Measurements from ENCODE around the gene GLIPR2. TPM values are rescaled to one million over a fixed set of nuclear protein-coding genes. Genes with fewer than 3 reads are reported as not detected.

Gene GLIPR2
- polyA plus RNA-seq, 3 donors, result 213 to 528 (median 520) TPM

DNA sequence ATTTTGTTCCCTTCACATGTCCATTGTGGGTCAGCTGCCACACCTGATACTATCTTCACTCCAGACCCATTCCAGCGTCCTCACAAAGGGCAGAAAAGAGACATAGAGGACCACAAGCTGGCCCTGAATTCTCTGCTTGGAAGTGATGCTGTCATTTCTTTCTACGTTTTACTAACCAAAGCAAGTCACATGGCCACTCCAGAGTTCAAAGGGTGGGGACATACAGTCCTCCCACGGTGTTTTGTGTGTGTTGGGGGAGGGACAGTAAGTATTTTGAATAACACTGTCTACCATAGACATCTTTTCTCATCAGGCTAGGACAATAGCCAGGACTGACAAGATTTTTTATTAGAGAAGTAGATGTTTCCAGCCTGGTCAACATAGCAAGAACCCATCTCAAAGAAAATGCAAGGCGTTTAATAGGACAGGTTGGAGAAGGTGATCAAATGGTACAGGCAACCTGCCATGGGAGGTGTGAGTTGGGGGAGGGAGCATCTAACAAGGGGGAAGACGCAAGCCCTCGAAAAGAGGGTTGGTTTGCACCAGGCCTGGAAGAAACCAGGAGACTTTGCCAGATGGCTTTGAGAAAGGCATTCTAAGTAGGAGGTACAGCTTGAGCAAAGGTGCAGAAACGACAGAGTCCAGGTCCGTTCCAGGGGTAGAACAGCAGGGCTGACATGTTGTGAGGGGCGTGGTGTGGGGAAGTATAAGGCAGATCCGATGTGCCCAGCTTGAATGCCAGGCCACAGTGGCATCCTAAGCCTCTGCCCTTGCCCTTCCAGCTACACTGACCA lies 11.3 kb upstream of the GLIPR2 start:
- H3K27me3 Mint-ChIP-seq (ENCODE audit: low read depth in 3 of 3), result peaks cover 0 to 4% (median 0%) of the 10 kb centered on the region in 3 donors
- H3K9me3 Mint-ChIP-seq, result peaks cover 0 to 4% (median 0%) of the 10 kb centered on the region in 7 donors
- no peak overlapping the region for H3K4me3 Mint-ChIP-seq
- TF ChIP-seq, protein P1, sequence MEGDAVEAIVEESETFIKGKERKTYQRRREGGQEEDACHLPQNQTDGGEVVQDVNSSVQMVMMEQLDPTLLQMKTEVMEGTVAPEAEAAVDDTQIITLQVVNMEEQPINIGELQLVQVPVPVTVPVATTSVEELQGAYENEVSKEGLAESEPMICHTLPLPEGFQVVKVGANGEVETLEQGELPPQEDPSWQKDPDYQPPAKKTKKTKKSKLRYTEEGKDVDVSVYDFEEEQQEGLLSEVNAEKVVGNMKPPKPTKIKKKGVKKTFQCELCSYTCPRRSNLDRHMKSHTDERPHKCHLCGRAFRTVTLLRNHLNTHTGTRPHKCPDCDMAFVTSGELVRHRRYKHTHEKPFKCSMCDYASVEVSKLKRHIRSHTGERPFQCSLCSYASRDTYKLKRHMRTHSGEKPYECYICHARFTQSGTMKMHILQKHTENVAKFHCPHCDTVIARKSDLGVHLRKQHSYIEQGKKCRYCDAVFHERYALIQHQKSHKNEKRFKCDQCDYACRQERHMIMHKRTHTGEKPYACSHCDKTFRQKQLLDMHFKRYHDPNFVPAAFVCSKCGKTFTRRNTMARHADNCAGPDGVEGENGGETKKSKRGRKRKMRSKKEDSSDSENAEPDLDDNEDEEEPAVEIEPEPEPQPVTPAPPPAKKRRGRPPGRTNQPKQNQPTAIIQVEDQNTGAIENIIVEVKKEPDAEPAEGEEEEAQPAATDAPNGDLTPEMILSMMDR (IDR thresholded peaks at IDR 0.05), result no peak
- 93% methylated on average over 7 of the region's 10 CpGs for WGBS (ENCODE audit: insufficient coverage)
- H3K36me3 Mint-ChIP-seq, result peaks cover 6 to 15% of the 10 kb centered on the region in 2 donors
- no peak for DNase-seq
- peak overlapping the region; percentile 1 for H3K4me2 ChIP-seq (replicated peaks; ENCODE audit: extremely low read depth, low read length, poor library complexity, severe bottlenecking)
- peak overlapping the region; percentile 86 to 98 (median 93) for H3K27ac Mint-ChIP-seq
- intact Hi-C loops (cut with micrococcal nuclease), result loop anchor here in 1 of 2 donors (5.0 kb wide), 1 partner anchor 42 kb away; the partner anchor contains the start of gene CCIN
- peaks cover 76% of the 10 kb centered on the region for H3K4me1 Mint-ChIP-seq
- peaks cover 75 to 86% of the 10 kb centered on the region in 2 donors for H3K4me1 ChIP-seq (ENCODE audit: control insufficient read depth in 1 of 2, insufficient read depth in 2 of 2, low read length in 2 of 2)
- peaks cover 20% of the 10 kb centered on the region for H3K79me2 ChIP-seq (ENCODE audit: insufficient read depth, low read length)
- H2AFZ ChIP-seq (ENCODE audit: insufficient read depth, low read depth, low read length, poor library complexity, severe bottlenecking), result no peak overlapping the region
- H3K4me3 ChIP-seq (replicated peaks in 1 of 3; ENCODE audit: low read depth in 2 of 3, low read length in 3 of 3), result no peak overlapping the region
- H3K27ac ChIP-seq (ENCODE audit: low read depth in 1 of 2, low read length in 2 of 2), result peak overlapping the region; percentile 22 to 98
- no peaks in the 10 kb centered on the region for H4K20me1 ChIP-seq (ENCODE audit: insufficient read depth, low read length)
- no peaks in the 10 kb centered on the region for H3K9me3 ChIP-seq (replicated peaks in 1 of 2; ENCODE audit: control insufficient read depth in 1 of 2, insufficient read depth in 1 of 2, low read length in 2 of 2)
- H3K9ac ChIP-seq (ENCODE audit: insufficient read depth, low read length, poor library complexity, severe bottlenecking), result no peak overlapping the region
- H3K36me3 ChIP-seq (replicated peaks in 1 of 2; ENCODE audit: control insufficient read depth in 1 of 2, insufficient read depth in 2 of 2, low read length in 2 of 2), result no peaks in the 10 kb centered on the region
- H3K27me3 ChIP-seq (ENCODE audit: control insufficient read depth in 2 of 2, insufficient read depth in 2 of 2, low read length in 2 of 2), result no peaks in the 10 kb centered on the region

DNA sequence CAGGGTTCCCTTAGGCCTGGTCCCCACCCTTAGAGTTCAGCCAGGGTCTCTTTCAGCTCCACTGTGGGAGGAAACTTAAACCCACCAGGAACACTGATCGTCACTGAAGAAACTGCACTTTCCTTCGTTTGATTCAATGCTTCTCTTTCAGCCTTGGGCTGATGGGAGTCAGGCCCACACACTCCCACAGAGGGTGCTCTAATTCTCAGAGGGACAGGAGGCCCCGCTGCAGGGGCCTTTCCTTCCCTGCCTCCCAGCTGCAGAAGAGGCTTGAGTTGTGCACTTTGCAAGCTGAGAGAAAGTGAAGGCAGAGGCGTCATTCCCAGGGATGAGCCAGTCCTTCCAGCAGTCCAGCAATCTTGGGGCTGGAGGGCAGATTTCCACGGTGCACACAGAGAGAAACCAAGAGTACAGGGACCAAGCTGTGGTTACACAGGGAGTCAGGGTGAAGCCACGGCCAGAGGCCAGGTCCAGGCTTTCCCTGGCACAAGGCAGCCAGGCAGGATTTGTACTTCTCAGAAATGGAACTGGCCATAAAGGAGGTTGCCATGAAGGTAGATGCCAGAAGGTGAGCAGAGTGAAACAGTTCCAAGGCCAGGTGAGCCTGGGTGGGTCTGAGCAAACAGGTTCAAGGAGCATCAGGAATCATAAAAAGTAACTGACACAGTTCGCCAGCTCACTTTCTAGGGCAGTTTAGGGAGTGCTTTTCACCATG lies 10.4 kb upstream of the GLIPR2 start:
- DNase-seq, result no peak
- H3K9ac ChIP-seq (ENCODE audit: insufficient read depth, low read length, poor library complexity, severe bottlenecking), result no peak overlapping the region
- WGBS (ENCODE audit: insufficient coverage), result 42% methylated on average over 5 of the region's 7 CpGs
- H3K27me3 ChIP-seq (ENCODE audit: control insufficient read depth in 2 of 2, insufficient read depth in 2 of 2, low read length in 2 of 2), result no peaks in the 10 kb centered on the region
- peaks cover 20% of the 10 kb centered on the region for H3K79me2 ChIP-seq (ENCODE audit: insufficient read depth, low read length)
- Mint-ChIP-seq H3K27ac (peak overlapping the region; percentile 45 to 98 (median 93)), H3K27me3 (ENCODE audit: low read depth in 3 of 3) (peaks cover 0 to 4% (median 0%) of the 10 kb centered on the region in 3 donors), H3K9me3 (peaks cover 0 to 4% (median 0%) of the 10 kb centered on the region in 7 donors), H3K4me1 (peaks cover 76% of the 10 kb centered on the region), H3K36me3 (peaks cover 6 to 12% of the 10 kb centered on the region in 2 donors), H3K4me3 (no peak overlapping the region)
- no peaks in the 10 kb centered on the region for H3K9me3 ChIP-seq (replicated peaks in 1 of 2; ENCODE audit: control insufficient read depth in 1 of 2, insufficient read depth in 1 of 2, low read length in 2 of 2)
- TF ChIP-seq, protein P1 (IDR thresholded peaks at IDR 0.05), result no peak
- H4K20me1 ChIP-seq (ENCODE audit: insufficient read depth, low read length), result no peaks in the 10 kb centered on the region
- intact Hi-C loops (cut with micrococcal nuclease), result loop anchor here in 1 of 2 donors (5.0 kb wide), 1 partner anchor 41 kb away; the partner anchor contains the start of gene CCIN
- H3K36me3 ChIP-seq (replicated peaks in 1 of 2; ENCODE audit: control insufficient read depth in 1 of 2, insufficient read depth in 2 of 2, low read length in 2 of 2), result no peaks in the 10 kb centered on the region
- peak overlapping the region in 1 of 3 experiments; percentile 5 for H3K4me3 ChIP-seq (replicated peaks in 1 of 3; ENCODE audit: low read depth in 2 of 3, low read length in 3 of 3)
- H3K4me2 ChIP-seq (replicated peaks; ENCODE audit: extremely low read depth, low read length, poor library complexity, severe bottlenecking), result peak overlapping the region; percentile 1
- peak overlapping the region; percentile 22 to 98 for H3K27ac ChIP-seq (ENCODE audit: low read depth in 1 of 2, low read length in 2 of 2)
- H3K4me1 ChIP-seq (ENCODE audit: control insufficient read depth in 1 of 2, insufficient read depth in 2 of 2, low read length in 2 of 2), result peaks cover 75 to 86% of the 10 kb centered on the region in 2 donors
- H2AFZ ChIP-seq (ENCODE audit: insufficient read depth, low read depth, low read length, poor library complexity, severe bottlenecking), result peak overlapping the region; percentile 49
